ENCODE measurements around the gene RPSA. TPM values are rescaled to one million over a fixed set of nuclear protein-coding genes. Genes with fewer than 3 reads are reported as not detected.
"Not testable (repeated sequence)": the region's sequence is repeated elsewhere in the genome, so short reads cannot be mapped to it uniquely, and the experiment has no call there.

Gene RPSA
- total RNA-seq, 1 experiment from 2014 or later: 1,404 TPM

DNA sequence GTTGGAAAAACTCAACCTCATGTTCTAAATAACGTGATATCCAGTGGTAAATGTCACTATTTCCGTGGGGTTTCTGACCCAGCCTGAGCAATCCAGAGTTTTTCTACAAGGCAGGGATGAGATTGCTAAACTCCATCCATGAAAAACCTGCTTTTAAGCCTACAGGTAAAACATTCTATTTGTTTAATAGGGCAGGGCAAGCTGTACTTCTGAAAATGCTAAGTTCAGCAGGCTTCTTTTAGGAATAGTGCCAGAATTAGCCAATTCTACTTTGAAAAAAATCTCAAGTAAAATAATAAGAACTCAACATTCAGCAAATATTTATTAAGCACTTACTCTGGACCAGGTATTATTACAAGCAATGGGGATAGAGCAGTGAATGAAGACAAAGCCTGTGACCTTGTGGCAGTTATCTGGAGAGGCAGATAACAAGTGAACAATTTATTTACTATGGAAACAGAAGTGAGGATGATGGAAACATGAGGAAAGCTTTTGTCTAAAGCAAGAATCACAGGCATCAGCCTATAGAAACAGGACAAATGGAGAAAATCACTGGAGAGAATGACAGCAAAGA lies 13.3 kb downstream of the RPSA start:
- no peak for DNase-seq (ENCODE audit: low read depth)

DNA sequence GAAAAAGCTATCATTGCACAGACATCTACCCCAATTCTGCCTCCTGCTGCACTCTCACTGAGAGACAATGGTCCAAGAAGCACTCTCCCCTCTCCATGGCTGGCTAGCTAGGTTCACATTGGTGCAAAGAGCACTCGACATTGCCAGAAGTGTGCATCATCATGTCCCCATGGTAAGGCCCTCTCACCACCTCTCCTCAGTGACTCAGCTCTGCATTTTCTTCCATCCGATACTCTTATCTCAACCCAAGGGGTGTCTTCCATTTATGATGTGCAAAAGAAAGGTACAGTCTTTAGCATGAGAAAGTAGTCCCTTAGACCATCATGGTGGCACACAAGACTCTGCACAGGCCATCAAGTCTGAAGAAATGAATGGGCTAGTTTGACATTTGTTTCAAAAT lies 14.0 kb downstream of the RPSA start:
- no peak for DNase-seq (ENCODE audit: low read depth)

DNA sequence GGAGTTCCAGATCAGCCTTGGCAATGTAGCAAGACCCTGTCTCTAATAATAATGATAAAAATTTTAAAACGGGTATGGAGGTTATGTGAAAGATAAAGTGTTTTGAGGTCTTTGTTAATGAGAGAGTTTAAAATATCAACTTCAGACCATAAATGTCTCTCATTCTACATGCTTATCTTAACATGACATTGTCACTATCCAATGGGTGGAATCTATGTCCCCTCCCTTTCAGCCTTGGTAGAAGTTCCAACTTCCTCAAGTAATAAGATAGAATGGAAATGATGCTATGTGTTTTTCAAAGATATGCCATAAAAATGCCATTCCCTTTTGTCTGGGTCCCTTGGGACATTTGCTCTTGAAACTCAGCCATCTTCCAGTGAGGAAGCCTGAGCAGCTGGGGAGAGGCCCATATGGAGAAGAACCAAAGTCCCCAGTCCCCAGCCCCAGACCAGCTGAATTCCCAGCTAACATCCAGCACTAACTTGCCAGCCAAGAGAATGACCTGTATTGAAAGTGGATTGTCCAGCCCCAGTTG lies 17.0 kb downstream of the RPSA start:
- no peak for DNase-seq (ENCODE audit: low read depth)

DNA sequence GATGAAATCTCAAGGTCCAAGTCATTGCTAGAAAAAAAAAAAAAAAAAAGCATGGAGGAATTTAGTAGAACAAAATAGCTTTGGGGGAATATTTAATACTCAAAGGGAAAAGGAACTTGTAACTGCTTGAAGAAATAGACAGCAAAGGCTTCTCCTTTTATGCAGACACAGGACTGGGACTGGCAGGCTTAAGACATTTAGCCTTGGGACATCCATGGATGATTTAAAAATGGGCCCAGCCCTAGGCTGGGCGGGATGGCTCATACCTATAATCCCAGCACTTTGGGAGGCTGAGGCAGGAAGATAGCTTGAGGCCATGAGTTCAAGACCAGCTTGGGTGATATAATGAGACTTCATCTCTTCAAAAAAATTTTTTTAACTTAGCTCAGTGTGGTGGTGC lies 19.8 kb downstream of the RPSA start:
- no peak for DNase-seq (ENCODE audit: low read depth)

DNA sequence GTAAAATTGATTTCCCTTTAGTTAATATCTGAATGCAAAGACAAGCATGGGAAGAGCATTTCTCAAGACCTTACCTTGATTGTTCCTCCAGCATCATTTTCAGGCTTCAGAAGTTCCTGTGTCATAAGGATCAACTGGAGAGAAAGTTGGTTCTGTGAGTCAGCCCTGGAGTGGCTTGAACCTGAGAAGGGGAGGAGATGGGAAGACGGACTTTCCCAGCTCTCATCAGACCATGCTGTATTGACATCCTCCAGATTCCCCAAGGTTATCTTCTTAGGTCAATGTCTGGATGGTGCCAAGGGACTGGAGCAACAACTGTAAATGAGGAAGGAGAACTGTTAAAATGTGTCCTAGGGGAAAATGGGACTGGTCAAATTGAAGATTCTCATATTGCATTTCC lies 21.0 kb downstream of the RPSA start:
- no peak for DNase-seq (ENCODE audit: low read depth)

DNA sequence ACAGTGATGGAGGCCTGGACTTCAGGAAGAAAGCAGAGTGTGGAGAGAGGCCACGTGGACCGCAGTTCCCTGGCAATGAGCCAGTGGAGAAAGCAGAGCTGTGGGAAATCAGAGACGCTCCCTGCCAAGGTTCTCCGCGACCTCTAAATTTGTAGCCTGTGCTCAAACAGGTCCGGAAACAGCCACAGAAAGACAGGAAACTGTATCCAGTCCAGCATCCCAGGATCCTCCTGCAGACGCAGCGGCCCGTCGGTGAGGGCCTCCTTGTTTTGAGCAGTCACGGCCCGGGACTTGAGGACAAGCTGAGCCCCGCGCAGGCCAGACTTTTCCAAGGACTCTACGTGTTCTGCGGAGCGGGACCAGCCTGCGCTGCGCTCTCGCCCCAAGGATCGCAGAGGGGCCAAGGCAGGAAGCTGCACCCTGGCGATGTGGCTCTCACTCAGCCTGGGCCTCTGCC lies 22.3 kb downstream of the RPSA start:
- DNase-seq (ENCODE audit: low read depth): no peak

GRCh38 chr3:39429466-39429865 lies 22.9 kb downstream of the RPSA start:
- no peak for DNase-seq (ENCODE audit: low read depth)

DNA sequence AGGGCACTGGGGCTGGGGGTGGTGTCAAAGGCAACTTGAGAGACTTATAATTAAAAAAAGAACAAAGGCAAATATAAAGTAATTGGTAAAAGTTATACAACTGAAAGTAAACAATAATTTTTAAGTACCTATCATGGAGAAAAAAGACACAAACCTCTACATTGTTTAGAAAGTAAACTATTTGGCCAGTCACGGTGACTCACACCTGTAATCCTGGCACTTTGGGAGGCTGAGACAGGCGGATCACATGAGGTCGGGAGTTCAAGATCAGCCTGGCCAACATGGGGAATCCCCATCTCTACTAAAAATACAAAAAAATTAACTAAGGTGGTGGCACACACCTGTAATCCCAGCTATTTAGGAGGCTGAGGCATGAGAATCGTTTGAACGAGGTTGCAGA lies 25.8 kb downstream of the RPSA start:
- DNase-seq (ENCODE audit: low read depth): no peak

GRCh38 chr3:39433642-39434041 lies 27.1 kb downstream of the RPSA start:
- DNase-seq (ENCODE audit: low read depth): peak; percentile 43

- DNase-seq (ENCODE audit: low read depth): peak; percentile 54
Measured at GRCh38 chr3:39434574-39434973, 28.1 kb downstream of the RPSA start.

DNA sequence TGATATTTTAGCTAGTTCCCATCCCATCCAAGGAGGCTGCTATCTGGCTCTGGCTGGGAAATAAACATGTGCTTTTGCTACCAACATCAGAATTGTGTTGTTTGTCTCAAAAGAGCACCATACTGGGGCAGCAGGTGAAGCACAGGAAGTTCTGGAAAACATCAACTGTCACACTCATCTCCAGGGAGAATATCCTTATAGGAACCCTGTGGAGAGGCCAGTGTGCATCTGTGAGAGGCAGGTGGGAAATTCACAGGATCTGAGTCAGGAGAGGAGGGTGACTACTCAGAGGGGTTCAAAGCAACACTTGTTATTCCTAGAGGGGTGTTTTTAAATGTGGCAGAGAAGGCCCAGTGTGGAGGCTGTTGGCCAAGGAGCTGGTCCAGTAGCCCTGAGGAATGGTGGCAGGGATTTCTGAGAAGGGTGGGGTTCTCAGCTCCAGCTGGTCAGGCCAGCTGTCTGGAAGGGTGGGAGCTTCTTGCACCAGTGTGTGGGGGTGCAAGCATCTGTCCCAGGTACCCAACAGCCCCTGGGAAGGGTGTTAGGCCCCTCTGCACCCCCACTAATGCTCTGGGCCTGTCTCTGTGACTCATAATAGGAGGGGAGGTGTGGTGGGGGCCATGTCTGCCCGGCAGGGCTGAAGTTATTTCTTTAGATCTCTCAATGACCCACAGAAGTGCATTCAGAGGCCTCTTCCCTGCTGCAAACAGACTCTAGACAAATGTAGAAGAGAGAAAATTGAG lies 28.7 kb downstream of the RPSA start:
- no peak for DNase-seq (ENCODE audit: low read depth)

GRCh38 chr3:39438880-39439279 lies 32.4 kb downstream of the RPSA start:
- no peak for DNase-seq (ENCODE audit: low read depth)

- DNase-seq (ENCODE audit: low read depth): no peak
Measured at GRCh38 chr3:39440316-39440715, 33.8 kb downstream of the RPSA start.

- DNase-seq (ENCODE audit: low read depth): no peak
Measured at GRCh38 chr3:39443530-39443929, 37.0 kb downstream of the RPSA start.

- DNase-seq (ENCODE audit: low read depth): no peak
Measured at GRCh38 chr3:39445927-39446326, 39.4 kb downstream of the RPSA start.

DNA sequence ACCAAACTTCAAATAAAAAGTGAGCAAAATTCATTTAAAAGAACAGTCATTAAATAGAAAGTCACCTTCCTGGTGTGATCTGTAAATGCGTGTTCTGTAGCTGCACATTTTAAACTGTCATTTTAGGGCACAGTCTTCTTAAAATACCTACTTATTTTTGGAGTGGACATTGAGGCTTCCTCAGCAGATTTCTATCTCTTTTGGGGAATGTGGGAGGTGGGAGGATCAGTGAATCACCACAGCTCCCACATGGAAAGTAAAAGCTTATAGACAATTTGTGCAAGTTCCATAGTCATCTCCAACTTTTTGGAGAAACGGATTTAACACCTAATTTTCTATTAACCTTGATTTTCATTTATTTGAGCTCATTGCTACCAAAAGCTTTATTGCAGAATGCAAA lies 39.9 kb downstream of the RPSA start:
- no peak for DNase-seq (ENCODE audit: low read depth)

- DNase-seq (ENCODE audit: low read depth): peak; percentile 69
Measured at GRCh38 chr3:39447637-39448483, 41.3 kb downstream of the RPSA start.

- no peak for DNase-seq (ENCODE audit: low read depth)
Measured at GRCh38 chr3:39448506-39449233, 42.1 kb downstream of the RPSA start.

DNA sequence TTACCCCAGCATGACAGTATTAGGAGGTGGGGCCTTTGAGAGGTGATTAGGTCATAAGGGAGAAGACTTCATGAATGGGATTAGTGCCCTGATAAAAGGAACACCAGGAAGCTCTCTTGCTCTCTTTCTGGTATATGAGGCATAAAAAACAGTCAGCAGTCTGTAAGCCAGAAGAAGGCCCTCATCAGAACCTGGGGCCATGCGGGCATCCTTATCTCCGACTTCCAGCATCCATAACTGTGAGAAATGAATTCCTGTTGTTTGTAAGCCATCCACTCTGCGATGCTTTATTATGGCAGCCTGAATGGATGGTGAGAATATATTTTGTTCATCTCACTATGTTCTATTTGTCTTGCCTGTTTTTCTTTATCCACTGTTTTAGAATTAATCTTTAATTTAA lies 43.3 kb downstream of the RPSA start:
- no peak for DNase-seq (ENCODE audit: low read depth)

DNA sequence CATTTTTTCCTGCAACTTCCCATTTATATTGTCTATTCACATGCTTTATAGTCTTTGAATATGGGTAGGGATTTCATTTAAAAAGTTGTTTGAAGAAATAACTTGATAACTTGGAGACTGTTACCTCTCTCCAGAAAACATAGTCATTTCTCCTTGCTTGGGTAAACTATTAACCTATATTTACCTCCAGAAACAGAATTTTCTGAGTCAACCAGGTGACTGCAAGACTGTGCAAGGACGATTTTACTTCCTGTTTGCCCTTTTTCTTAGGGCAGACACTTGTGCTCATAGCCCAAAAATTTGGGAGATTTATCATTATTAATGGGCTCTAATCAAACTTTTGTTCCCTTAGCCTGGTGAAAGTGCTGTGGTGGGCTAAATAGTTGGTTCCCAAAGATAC lies 46.6 kb downstream of the RPSA start:
- DNase-seq (ENCODE audit: low read depth): no peak

- DNase-seq (ENCODE audit: low read depth): not testable (repeated sequence)
Measured at GRCh38 chr3:39453872-39454271, 47.4 kb downstream of the RPSA start.
